ENCODE measurements around the gene BRME1. TPM values are rescaled to one million over a fixed set of nuclear protein-coding genes. Genes with fewer than 3 reads are reported as not detected.

BRME1 gene
- polyA plus RNA-seq, 3 donors: 0.05 to 0.28 TPM; not detected in 1

DNA sequence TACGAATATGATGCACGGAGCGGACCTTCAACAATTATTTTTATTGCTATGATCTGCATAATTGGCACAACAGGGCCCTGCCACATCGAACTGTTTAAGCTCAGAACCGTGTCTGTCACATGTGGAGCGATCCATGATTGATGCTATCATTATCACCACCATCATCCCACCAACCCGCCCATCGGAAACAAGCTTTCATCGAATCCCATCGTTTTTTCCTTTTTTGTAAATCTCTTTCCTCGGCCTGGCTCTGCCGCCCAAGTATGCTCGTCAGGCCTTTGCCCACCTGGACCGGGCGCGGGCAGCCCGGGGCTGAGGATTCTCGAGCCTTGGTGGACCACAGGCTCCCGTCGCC is 45.9 kb upstream of the BRME1 start:
- H3K36me3 Mint-ChIP-seq: peaks cover 17 to 27% of the 10 kb centered on the region in 2 donors
- Histone ChIP-seq H3K4me3 (replicated peaks in 1 of 3; ENCODE audit: low read depth in 2 of 3, low read length in 3 of 3) (peak overlapping the region in 1 of 3 experiments; percentile 87), H3K27ac (ENCODE audit: low read depth in 1 of 2, low read length in 2 of 2) (no peak overlapping the region), H3K27me3 (ENCODE audit: control insufficient read depth in 2 of 2, insufficient read depth in 2 of 2, low read length in 2 of 2) (no peaks in the 10 kb centered on the region), H3K36me3 (replicated peaks in 1 of 2; ENCODE audit: control insufficient read depth in 1 of 2, insufficient read depth in 2 of 2, low read length in 2 of 2) (peaks cover 24 to 28% of the 10 kb centered on the region in 2 donors), H3K4me2 (replicated peaks; ENCODE audit: extremely low read depth, low read length, poor library complexity, severe bottlenecking) (peak overlapping the region; percentile 58), H4K20me1 (ENCODE audit: insufficient read depth, low read length) (peaks cover 24% of the 10 kb centered on the region), H3K9me3 (replicated peaks in 1 of 2; ENCODE audit: control insufficient read depth in 1 of 2, insufficient read depth in 1 of 2, low read length in 2 of 2) (no peaks in the 10 kb centered on the region), H3K9ac (ENCODE audit: insufficient read depth, low read length, poor library complexity, severe bottlenecking) (no peak overlapping the region), H3K79me2 (ENCODE audit: insufficient read depth, low read length) (peaks cover 35% of the 10 kb centered on the region), H3K4me1 (ENCODE audit: control insufficient read depth in 1 of 2, insufficient read depth in 2 of 2, low read length in 2 of 2) (peaks cover 16 to 21% of the 10 kb centered on the region in 2 donors), H2AFZ (ENCODE audit: insufficient read depth, low read depth, low read length, poor library complexity, severe bottlenecking) (peak overlapping the region; percentile 54)
- H3K27ac Mint-ChIP-seq: peak overlapping the region in 5 of 7 donors; percentile 76 to 89 (median 80)
- H3K9me3 Mint-ChIP-seq: peaks cover 0 to 1% (median 0%) of the 10 kb centered on the region in 7 donors
- intact Hi-C loops (cut with micrococcal nuclease): loop anchor here (2.0 to 5.0 kb wide), 2 partner anchors 55 to 96 kb away; partner anchors contain the start of gene RFX1 (in 1 of the 2)
- 10% methylated on average over 19 of the region's 20 CpGs for WGBS (ENCODE audit: insufficient coverage)
- H3K27me3 Mint-ChIP-seq (ENCODE audit: low read depth in 3 of 3): peaks cover 0 to 2% (median 0%) of the 10 kb centered on the region in 3 donors
- DNase-seq: no peak
- TF ChIP-seq CTCF (IDR thresholded peaks at IDR 0.05): no peak
- H3K4me3 Mint-ChIP-seq: peak overlapping the region; percentile 48 to 84
- H3K4me1 Mint-ChIP-seq: peaks cover 17% of the 10 kb centered on the region

- no peak overlapping the region for H3K4me3 ChIP-seq (replicated peaks in 1 of 3; ENCODE audit: low read depth in 2 of 3, low read length in 3 of 3)
- DNase-seq: no peak
- H3K27ac ChIP-seq (ENCODE audit: low read depth in 1 of 2, low read length in 2 of 2): no peak overlapping the region
- no CpG with 5 or more reads among the region's 2 CpGs for WGBS (ENCODE audit: insufficient coverage)
- Mint-ChIP-seq H3K4me1 (peaks cover 17% of the 10 kb centered on the region), H3K9me3 (peaks cover 0 to 1% (median 0%) of the 10 kb centered on the region in 7 donors), H3K36me3 (peaks cover 10 to 20% of the 10 kb centered on the region in 2 donors), H3K27me3 (ENCODE audit: low read depth in 3 of 3) (peaks cover 0 to 2% (median 0%) of the 10 kb centered on the region in 3 donors), H3K4me3 (no peak overlapping the region), H3K27ac (no peak overlapping the region)
- H2AFZ ChIP-seq (ENCODE audit: insufficient read depth, low read depth, low read length, poor library complexity, severe bottlenecking): no peak overlapping the region
- no peak overlapping the region for H3K4me2 ChIP-seq (replicated peaks; ENCODE audit: extremely low read depth, low read length, poor library complexity, severe bottlenecking)
- H3K79me2 ChIP-seq (ENCODE audit: insufficient read depth, low read length): peaks cover 33% of the 10 kb centered on the region
- TF ChIP-seq CTCF (IDR thresholded peaks at IDR 0.05): no peak
- intact Hi-C loops (cut with micrococcal nuclease): loop anchor here (2.0 to 5.0 kb wide), 2 partner anchors 56 to 96 kb away; partner anchors contain the start of gene RFX1 (in 1 of the 2)
- peaks cover 16 to 21% of the 10 kb centered on the region in 2 donors for H3K4me1 ChIP-seq (ENCODE audit: control insufficient read depth in 1 of 2, insufficient read depth in 2 of 2, low read length in 2 of 2)
- H3K9ac ChIP-seq (ENCODE audit: insufficient read depth, low read length, poor library complexity, severe bottlenecking): no peak overlapping the region
- H4K20me1 ChIP-seq (ENCODE audit: insufficient read depth, low read length): peaks cover 24% of the 10 kb centered on the region
- H3K36me3 ChIP-seq (replicated peaks in 1 of 2; ENCODE audit: control insufficient read depth in 1 of 2, insufficient read depth in 2 of 2, low read length in 2 of 2): peaks cover 17 to 21% of the 10 kb centered on the region in 2 donors
- no peaks in the 10 kb centered on the region for H3K9me3 ChIP-seq (replicated peaks in 1 of 2; ENCODE audit: control insufficient read depth in 1 of 2, insufficient read depth in 1 of 2, low read length in 2 of 2)
- H3K27me3 ChIP-seq (ENCODE audit: control insufficient read depth in 2 of 2, insufficient read depth in 2 of 2, low read length in 2 of 2): no peaks in the 10 kb centered on the region
Observed at GRCh38 chr19:13951043-13951442, 45.1 kb upstream of the BRME1 start.

Measured in CD14-positive monocyte (primary cell).